Activated CD4-positive, alpha-beta T cell treated with anti-CD3 and anti-CD28 coated beads, Interleukin-2, amount 10 ng/mL, durations not matched to agents 24 days and 14 days (primary cell): Measurements from ENCODE around the gene EDDM13. TPM values are rescaled to one million over a fixed set of nuclear protein-coding genes. Genes with fewer than 3 reads are reported as not detected.
"Not testable (repeated sequence)": the region's sequence is repeated elsewhere in the genome, so short reads cannot be mapped to it uniquely, and the experiment has no call there.

Experiments
- DNase-seq: peaks from one replicate; pipeline ENCODE4 v3.0.0; 2022
- H3K27ac Mint-ChIP-seq: one replicate; pipeline ENCODE4 v1.8.0; 2022; ENCODE audit warnings: mild to moderate bottlenecking, mixed read lengths
- H3K27me3 Mint-ChIP-seq: one replicate; pipeline ENCODE4 v1.8.0; 2022; ENCODE audit warnings: mixed read lengths
- H3K36me3 Mint-ChIP-seq: one replicate; pipeline ENCODE4 v1.8.0; 2022; ENCODE audit warnings: low read depth, mild to moderate bottlenecking, mixed read lengths
- H3K4me1 Mint-ChIP-seq: one replicate; pipeline ENCODE4 v1.8.0; 2021; ENCODE audit warnings: mixed read lengths
- H3K4me3 Mint-ChIP-seq: one replicate; pipeline ENCODE4 v1.8.0; 2022; ENCODE audit warnings: mild to moderate bottlenecking, moderate library complexity, mixed read lengths
- H3K9me3 Mint-ChIP-seq: one replicate; pipeline ENCODE4 v1.8.0; 2021; ENCODE audit warnings: mixed read lengths
- intact Hi-C: fragments of 100-400 bp; cut with micrococcal nuclease; formaldehyde crosslinking; loops from one replicate; pipeline ENCODE4 v1.15.1; 2023
- total RNA-seq: library from RNA; stranded (reverse); gene quantifications from 2 replicates; pipeline ENCODE4 v1.2.3, GENCODE V29; 2022

The EDDM13 gene
- total RNA-seq, 1 donor from 2014 or later = 0.98 TPM

- intact Hi-C loops = no loop called here
- Mint-ChIP-seq H3K27ac (no peak overlapping the region), H3K4me1 (peaks cover 9% of the 10 kb centered on the region)
Observed at GRCh38 chr19:56306016-56306415, 33.5 kb downstream of the EDDM13 start.

GRCh38 chr19:56307062-56307461, 34.5 kb downstream of the EDDM13 start:
- H3K27ac Mint-ChIP-seq, H3K4me1 Mint-ChIP-seq, intact Hi-C loops, DNase-seq, H3K4me3 Mint-ChIP-seq, H3K27me3 Mint-ChIP-seq, H3K9me3 Mint-ChIP-seq: not testable (repeated sequence)
- H3K36me3 Mint-ChIP-seq = peaks cover 22% of the 10 kb centered on the region

More at GRCh38 chr19:56306016-56306415, 33.5 kb downstream of the EDDM13 start:
- H3K9me3 Mint-ChIP-seq = peaks cover 4% of the 10 kb centered on the region
- no peak for DNase-seq
- no peak overlapping the region for H3K4me3 Mint-ChIP-seq
- no peaks in the 10 kb centered on the region for H3K27me3 Mint-ChIP-seq
- peaks cover 19% of the 10 kb centered on the region for H3K36me3 Mint-ChIP-seq

GRCh38 chr19:56308792-56309191, 36.2 kb downstream of the EDDM13 start:
- Mint-ChIP-seq H3K27me3 (no peaks in the 10 kb centered on the region), H3K9me3 (peaks cover 5% of the 10 kb centered on the region), H3K36me3 (peaks cover 26% of the 10 kb centered on the region), H3K27ac (no peak overlapping the region), H3K4me1 (peaks cover 18% of the 10 kb centered on the region), H3K4me3 (no peak overlapping the region)
- DNase-seq = no peak
- intact Hi-C loops = no loop called here

- DNase-seq = peak; percentile 88
- intact Hi-C loops = loop anchor here (5.0 to 10.0 kb wide), 2 partner anchors 227 to 655 kb away; partner anchors contain the start of gene U2AF2
- Mint-ChIP-seq H3K27ac (peak overlapping the region; percentile 21), H3K4me3 (no peak overlapping the region), H3K27me3 (no peaks in the 10 kb centered on the region), H3K4me1 (peaks cover 24% of the 10 kb centered on the region), H3K9me3 (peaks cover 5% of the 10 kb centered on the region), H3K36me3 (peaks cover 27% of the 10 kb centered on the region)
Observed at GRCh38 chr19:56309511-56310185, 37.1 kb downstream of the EDDM13 start.

GRCh38 chr19:56310462-56310861, 37.9 kb downstream of the EDDM13 start:
- Mint-ChIP-seq H3K9me3 (peaks cover 5% of the 10 kb centered on the region), H3K4me1 (peaks cover 30% of the 10 kb centered on the region), H3K27ac (no peak overlapping the region), H3K4me3 (no peak overlapping the region), H3K36me3 (peaks cover 26% of the 10 kb centered on the region), H3K27me3 (no peaks in the 10 kb centered on the region)
- intact Hi-C loops = loop anchor here (5.0 to 10.0 kb wide), 2 partner anchors 228 to 656 kb away; partner anchors contain the start of gene U2AF2
- DNase-seq = no peak

- H3K27ac Mint-ChIP-seq = no peak overlapping the region
- H3K4me3 Mint-ChIP-seq = peak overlapping the region; percentile 27
- peaks cover 26% of the 10 kb centered on the region for H3K36me3 Mint-ChIP-seq
- H3K9me3 Mint-ChIP-seq = peaks cover 5% of the 10 kb centered on the region
- H3K4me1 Mint-ChIP-seq = peaks cover 33% of the 10 kb centered on the region
- intact Hi-C loops = loop anchor here (1.0 to 10.0 kb wide), 3 partner anchors 22 to 658 kb away; partner anchors contain the start of gene U2AF2
- DNase-seq = no peak
- no peaks in the 10 kb centered on the region for H3K27me3 Mint-ChIP-seq
Observed at GRCh38 chr19:56312342-56312741, 39.8 kb downstream of the EDDM13 start.

- peak overlapping the region; percentile 98 for H3K4me3 Mint-ChIP-seq
- H3K4me1 Mint-ChIP-seq = peaks cover 33% of the 10 kb centered on the region
- intact Hi-C loops = loop anchor here (1.0 to 10.0 kb wide), 3 partner anchors 23 to 658 kb away; partner anchors contain the start of gene U2AF2
- H3K36me3 Mint-ChIP-seq = peaks cover 26% of the 10 kb centered on the region
- no peak for DNase-seq
- H3K27ac Mint-ChIP-seq = peak overlapping the region; percentile 99
- peaks cover 5% of the 10 kb centered on the region for H3K9me3 Mint-ChIP-seq
- no peaks in the 10 kb centered on the region for H3K27me3 Mint-ChIP-seq
Observed at GRCh38 chr19:56312787-56313657, 40.5 kb downstream of the EDDM13 start.

GRCh38 chr19:56314018-56314380, 41.5 kb downstream of the EDDM13 start:
- H3K9me3 Mint-ChIP-seq = peaks cover 5% of the 10 kb centered on the region
- H3K4me3 Mint-ChIP-seq = peak overlapping the region; percentile 98
- intact Hi-C loops = loop anchor here (1.0 to 10.0 kb wide), 3 partner anchors 193 to 659 kb away; partner anchors contain the start of genes U2AF2 and ZNF787
- no peak for DNase-seq
- peak overlapping the region; percentile 99 for H3K27ac Mint-ChIP-seq
- H3K36me3 Mint-ChIP-seq = peaks cover 22% of the 10 kb centered on the region
- peaks cover 33% of the 10 kb centered on the region for H3K4me1 Mint-ChIP-seq
- no peaks in the 10 kb centered on the region for H3K27me3 Mint-ChIP-seq

GRCh38 chr19:56314381-56315076, 42.0 kb downstream of the EDDM13 start, which contains the start of gene ZSCAN5A:
Gene ZSCAN5A (minus strand): TSS chr19:56314839. CDS start chr19:56225046, 89,793 bp downstream.
- Mint-ChIP-seq H3K27me3 (no peaks in the 10 kb centered on the region), H3K36me3 (peaks cover 21% of the 10 kb centered on the region), H3K4me3 (peak within 1 kb of the TSS; percentile 98), H3K27ac (peak within 1 kb of the TSS; percentile 99), H3K4me1 (peaks cover 33% of the 10 kb centered on the region), H3K9me3 (peaks cover 5% of the 10 kb centered on the region)
- DNase-seq = peak; percentile 98
- intact Hi-C loops = loop anchor here (1.0 to 10.0 kb wide), 4 partner anchors 173 to 660 kb away; partner anchors contain the start of genes U2AF2, ZNF444 and ZNF787

GRCh38 chr19:56315077-56315828, 42.7 kb downstream of the EDDM13 start:
- H3K9me3 Mint-ChIP-seq = peaks cover 5% of the 10 kb centered on the region
- peaks cover 19% of the 10 kb centered on the region for H3K36me3 Mint-ChIP-seq
- H3K27ac Mint-ChIP-seq = peak overlapping the region; percentile 99
- intact Hi-C loops = loop anchor here (1.0 to 10.0 kb wide), 2 partner anchors 174 to 660 kb away; partner anchors contain the start of genes U2AF2 and ZNF444
- H3K27me3 Mint-ChIP-seq = no peaks in the 10 kb centered on the region
- H3K4me1 Mint-ChIP-seq = peaks cover 32% of the 10 kb centered on the region
- DNase-seq = peak; percentile 98
- H3K4me3 Mint-ChIP-seq = peak overlapping the region; percentile 98

GRCh38 chr19:56316728-56317127, 44.2 kb downstream of the EDDM13 start:
- no peaks in the 10 kb centered on the region for H3K27me3 Mint-ChIP-seq
- H3K27ac Mint-ChIP-seq = no peak overlapping the region
- peaks cover 5% of the 10 kb centered on the region for H3K9me3 Mint-ChIP-seq
- DNase-seq = no peak
- peaks cover 10% of the 10 kb centered on the region for H3K36me3 Mint-ChIP-seq
- H3K4me3 Mint-ChIP-seq = no peak overlapping the region
- H3K4me1 Mint-ChIP-seq = peaks cover 30% of the 10 kb centered on the region
- intact Hi-C loops = loop anchor here (10.0 kb wide), 1 partner anchor 662 kb away; the partner anchor contains the start of gene U2AF2

GRCh38 chr19:56317749-56318148, 45.2 kb downstream of the EDDM13 start:
- H3K27ac Mint-ChIP-seq = no peak overlapping the region
- DNase-seq = no peak

More at GRCh38 chr19:56317749-56318148, 45.2 kb downstream of the EDDM13 start:
- Mint-ChIP-seq H3K36me3 (peaks cover 5% of the 10 kb centered on the region), H3K9me3 (peaks cover 5% of the 10 kb centered on the region), H3K4me1 (peaks cover 24% of the 10 kb centered on the region), H3K27me3 (no peaks in the 10 kb centered on the region), H3K4me3 (no peak overlapping the region)
- intact Hi-C loops = loop anchor here (10.0 kb wide), 1 partner anchor 663 kb away; the partner anchor contains the start of gene U2AF2
